ENCODE measurements around the gene USP11.

DNA sequence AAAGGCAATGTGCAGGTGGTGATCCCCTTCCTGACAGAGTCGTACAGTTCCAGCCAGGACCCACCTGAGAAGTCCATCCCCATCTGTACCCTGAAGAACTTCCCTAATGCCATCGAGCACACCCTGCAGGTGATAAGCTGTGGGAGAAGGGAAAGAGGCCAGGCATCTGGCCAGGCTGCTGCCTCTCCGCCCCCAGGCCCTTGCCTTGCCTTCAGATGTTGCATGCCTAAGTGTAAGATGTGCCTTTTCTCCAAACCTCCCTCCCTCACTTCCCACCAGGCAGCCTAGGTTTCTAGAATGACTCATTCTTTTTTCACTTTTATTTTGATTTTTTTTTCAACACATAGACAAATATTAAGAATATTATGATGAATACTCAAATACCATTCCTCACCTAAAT, 26.5 kb upstream of the USP11 start:
- TF ChIP-seq, protein P1, sequence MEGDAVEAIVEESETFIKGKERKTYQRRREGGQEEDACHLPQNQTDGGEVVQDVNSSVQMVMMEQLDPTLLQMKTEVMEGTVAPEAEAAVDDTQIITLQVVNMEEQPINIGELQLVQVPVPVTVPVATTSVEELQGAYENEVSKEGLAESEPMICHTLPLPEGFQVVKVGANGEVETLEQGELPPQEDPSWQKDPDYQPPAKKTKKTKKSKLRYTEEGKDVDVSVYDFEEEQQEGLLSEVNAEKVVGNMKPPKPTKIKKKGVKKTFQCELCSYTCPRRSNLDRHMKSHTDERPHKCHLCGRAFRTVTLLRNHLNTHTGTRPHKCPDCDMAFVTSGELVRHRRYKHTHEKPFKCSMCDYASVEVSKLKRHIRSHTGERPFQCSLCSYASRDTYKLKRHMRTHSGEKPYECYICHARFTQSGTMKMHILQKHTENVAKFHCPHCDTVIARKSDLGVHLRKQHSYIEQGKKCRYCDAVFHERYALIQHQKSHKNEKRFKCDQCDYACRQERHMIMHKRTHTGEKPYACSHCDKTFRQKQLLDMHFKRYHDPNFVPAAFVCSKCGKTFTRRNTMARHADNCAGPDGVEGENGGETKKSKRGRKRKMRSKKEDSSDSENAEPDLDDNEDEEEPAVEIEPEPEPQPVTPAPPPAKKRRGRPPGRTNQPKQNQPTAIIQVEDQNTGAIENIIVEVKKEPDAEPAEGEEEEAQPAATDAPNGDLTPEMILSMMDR (IDR thresholded peaks at IDR 0.05; ENCODE audit: low read length), result no peak
- no peak for TF ChIP-seq EZH2 (IDR thresholded peaks at IDR 0.05; ENCODE audit: borderline replicate concordance, low read length)
